GM12892 (cell line): ENCODE data around the gene SECTM1.

Source experiments
- POLR2A ChIP-seq: IDR thresholded peaks from 2 replicates; pipeline ENCODE4 v1.6.1; 2011; ENCODE audit warnings: low read depth, low read length, control low read depth
- POLR2AphosphoS5 ChIP-seq: IDR thresholded peaks from 2 replicates; pipeline ENCODE4 v1.6.1; 2011; ENCODE audit warnings: low read depth, low read length, control low read depth
- TAF1 ChIP-seq: IDR thresholded peaks from 2 replicates; pipeline ENCODE4 v1.6.1; 2011; ENCODE audit warnings: low read depth, mild to moderate bottlenecking, control low read depth, low read length, borderline replicate concordance

- no peak for TF ChIP-seq POLR2A
- TF ChIP-seq POLR2AphosphoS5 = no peak
- TF ChIP-seq TAF1 = no peak
These were observed 18.3 kb upstream of the SECTM1 start for GRCh38 chr17:82351713-82352488.
